ENCODE results near the gene TMEM132D.

DNA sequence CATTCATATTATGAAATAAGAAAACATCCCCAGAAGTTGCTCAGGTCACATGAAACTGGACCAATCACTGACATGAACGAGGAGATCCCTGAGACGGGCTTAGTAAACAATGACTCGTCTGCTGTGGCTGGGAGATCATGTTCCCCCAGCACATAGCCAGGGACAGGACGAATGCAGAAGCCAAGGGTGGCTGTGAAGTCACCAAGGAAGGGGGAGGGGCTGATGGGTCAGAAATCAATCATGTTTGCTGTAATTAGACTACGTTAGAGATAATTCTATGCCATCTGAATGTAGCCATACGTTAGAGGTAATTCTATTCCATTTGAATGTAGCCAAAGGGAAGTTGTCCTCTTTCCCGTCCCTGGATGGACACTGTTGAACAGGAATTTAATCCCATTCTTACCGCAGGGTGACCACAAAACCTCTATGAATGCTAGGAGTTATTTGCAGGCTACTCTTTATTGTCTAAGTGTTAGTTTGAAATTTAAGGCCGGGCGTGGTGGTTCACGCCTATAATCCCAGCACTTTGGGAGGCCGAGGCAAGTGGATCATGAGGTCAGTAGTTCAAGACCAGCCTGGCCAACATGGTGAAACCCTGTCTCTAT lies 332.9 kb downstream of the TMEM132D start:
- TF ChIP-seq, protein P1, sequence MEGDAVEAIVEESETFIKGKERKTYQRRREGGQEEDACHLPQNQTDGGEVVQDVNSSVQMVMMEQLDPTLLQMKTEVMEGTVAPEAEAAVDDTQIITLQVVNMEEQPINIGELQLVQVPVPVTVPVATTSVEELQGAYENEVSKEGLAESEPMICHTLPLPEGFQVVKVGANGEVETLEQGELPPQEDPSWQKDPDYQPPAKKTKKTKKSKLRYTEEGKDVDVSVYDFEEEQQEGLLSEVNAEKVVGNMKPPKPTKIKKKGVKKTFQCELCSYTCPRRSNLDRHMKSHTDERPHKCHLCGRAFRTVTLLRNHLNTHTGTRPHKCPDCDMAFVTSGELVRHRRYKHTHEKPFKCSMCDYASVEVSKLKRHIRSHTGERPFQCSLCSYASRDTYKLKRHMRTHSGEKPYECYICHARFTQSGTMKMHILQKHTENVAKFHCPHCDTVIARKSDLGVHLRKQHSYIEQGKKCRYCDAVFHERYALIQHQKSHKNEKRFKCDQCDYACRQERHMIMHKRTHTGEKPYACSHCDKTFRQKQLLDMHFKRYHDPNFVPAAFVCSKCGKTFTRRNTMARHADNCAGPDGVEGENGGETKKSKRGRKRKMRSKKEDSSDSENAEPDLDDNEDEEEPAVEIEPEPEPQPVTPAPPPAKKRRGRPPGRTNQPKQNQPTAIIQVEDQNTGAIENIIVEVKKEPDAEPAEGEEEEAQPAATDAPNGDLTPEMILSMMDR (IDR thresholded peaks at IDR 0.05; ENCODE audit: low read depth, low read length), result no peak
- no peak for TF ChIP-seq POLR2A (IDR thresholded peaks at IDR 0.05; ENCODE audit: extremely low read depth, insufficient read length)
- TF ChIP-seq, protein P2, sequence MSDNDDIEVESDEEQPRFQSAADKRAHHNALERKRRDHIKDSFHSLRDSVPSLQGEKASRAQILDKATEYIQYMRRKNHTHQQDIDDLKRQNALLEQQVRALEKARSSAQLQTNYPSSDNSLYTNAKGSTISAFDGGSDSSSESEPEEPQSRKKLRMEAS (IDR thresholded peaks at IDR 0.05; ENCODE audit: low read depth, low read length), result no peak
